ENCODE data around the gene GDI2.
A peak's percentile ranks its signal among the peaks of the same experiment; 100 is the strongest.

The GDI2 gene

DNA sequence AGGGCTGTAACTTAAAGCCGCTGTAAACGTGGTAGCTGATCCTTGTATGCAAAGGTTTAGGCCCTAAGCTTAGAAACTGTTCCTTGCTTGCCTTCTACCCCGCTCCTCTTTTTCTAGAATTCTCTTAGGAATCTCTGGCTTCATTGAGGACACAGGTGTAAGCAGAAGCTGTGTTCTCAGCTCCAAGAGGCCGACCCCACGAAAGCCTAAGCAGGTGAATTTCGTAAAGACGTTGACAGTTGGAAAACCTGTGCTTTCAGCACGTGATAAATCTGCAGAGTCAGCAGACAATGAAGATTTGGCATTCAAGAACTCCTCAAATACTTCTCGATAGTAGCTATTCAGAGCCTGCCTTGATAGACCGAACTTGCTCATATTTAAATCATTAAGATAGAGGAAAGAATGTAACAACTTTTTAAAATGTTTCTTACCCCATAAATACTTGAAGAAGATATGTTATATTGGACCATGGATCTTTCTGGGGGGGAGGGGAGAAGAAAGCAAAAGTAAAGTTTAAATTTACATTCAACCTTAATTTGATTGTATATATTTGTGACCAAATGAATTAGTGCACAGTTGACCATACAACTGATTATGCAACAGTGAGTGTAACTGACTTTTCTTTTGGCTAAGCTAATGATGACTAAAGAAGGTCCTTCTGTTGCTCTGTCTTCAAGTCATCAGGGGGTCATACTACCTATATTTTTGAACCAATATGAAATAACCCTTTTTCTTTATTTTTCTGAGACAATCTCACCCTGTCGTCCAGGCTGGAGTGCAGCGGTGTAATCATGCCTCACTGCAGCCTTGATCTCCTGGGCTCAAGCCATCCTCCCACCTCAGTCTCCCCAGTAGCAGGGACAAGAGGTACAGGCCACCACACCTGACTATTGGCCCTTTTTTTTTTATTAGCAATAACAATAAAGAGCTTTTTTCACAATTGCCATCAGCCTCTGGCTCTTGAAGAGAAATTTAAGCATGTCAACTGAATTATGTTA is 1.2 kb upstream of the GDI2 start:
- TF ChIP-seq, protein P1, sequence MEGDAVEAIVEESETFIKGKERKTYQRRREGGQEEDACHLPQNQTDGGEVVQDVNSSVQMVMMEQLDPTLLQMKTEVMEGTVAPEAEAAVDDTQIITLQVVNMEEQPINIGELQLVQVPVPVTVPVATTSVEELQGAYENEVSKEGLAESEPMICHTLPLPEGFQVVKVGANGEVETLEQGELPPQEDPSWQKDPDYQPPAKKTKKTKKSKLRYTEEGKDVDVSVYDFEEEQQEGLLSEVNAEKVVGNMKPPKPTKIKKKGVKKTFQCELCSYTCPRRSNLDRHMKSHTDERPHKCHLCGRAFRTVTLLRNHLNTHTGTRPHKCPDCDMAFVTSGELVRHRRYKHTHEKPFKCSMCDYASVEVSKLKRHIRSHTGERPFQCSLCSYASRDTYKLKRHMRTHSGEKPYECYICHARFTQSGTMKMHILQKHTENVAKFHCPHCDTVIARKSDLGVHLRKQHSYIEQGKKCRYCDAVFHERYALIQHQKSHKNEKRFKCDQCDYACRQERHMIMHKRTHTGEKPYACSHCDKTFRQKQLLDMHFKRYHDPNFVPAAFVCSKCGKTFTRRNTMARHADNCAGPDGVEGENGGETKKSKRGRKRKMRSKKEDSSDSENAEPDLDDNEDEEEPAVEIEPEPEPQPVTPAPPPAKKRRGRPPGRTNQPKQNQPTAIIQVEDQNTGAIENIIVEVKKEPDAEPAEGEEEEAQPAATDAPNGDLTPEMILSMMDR (IDR thresholded peaks at IDR 0.05; ENCODE audit: control extremely low read depth, extremely low read depth, low read depth, missing control alignments), result no peak
- DNase-seq (ENCODE audit: extremely low spot score), result no peak
- ChIA-PET CTCF (interaction anchor here (1.0 to 1.7 kb wide), 6 partner anchors 10 to 272 kb away, joined by 3 to 5 read pairs (median 3); no protein-coding TSS in a partner anchor), POLR2A (interaction anchor here (1.1 to 1.8 kb wide), 6 partner anchors 9 to 48 kb away, joined by 3 to 12 read pairs (median 4); no protein-coding TSS in a partner anchor)

DNA sequence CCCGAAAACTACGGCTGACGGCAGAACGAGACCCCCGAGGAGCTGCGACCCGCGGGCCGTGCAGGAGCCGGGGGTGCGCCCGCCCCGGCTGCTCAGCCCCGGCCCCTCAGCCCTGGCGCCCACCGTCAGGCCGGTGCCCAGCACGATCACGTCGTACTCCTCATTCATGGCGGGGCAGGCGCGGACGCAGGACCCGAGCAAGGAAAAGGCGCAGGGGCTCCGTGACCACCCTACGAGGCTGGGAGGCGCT is 218 bp downstream of the GDI2 start:
- POLR2A ChIA-PET, result interaction anchor here (0.6 to 1.8 kb wide), 9 partner anchors 8 to 169 kb away, joined by 3 to 12 read pairs (median 4); no protein-coding TSS in a partner anchor
- TF ChIP-seq, protein P1 (IDR thresholded peaks at IDR 0.05; ENCODE audit: control extremely low read depth, extremely low read depth, low read depth, missing control alignments), result no peak
- CTCF ChIA-PET, result interaction anchor here (0.9 to 1.7 kb wide), 5 partner anchors 9 to 273 kb away, joined by 3 to 5 read pairs (median 4); no protein-coding TSS in a partner anchor
- no peak for DNase-seq (ENCODE audit: extremely low spot score)

DNA sequence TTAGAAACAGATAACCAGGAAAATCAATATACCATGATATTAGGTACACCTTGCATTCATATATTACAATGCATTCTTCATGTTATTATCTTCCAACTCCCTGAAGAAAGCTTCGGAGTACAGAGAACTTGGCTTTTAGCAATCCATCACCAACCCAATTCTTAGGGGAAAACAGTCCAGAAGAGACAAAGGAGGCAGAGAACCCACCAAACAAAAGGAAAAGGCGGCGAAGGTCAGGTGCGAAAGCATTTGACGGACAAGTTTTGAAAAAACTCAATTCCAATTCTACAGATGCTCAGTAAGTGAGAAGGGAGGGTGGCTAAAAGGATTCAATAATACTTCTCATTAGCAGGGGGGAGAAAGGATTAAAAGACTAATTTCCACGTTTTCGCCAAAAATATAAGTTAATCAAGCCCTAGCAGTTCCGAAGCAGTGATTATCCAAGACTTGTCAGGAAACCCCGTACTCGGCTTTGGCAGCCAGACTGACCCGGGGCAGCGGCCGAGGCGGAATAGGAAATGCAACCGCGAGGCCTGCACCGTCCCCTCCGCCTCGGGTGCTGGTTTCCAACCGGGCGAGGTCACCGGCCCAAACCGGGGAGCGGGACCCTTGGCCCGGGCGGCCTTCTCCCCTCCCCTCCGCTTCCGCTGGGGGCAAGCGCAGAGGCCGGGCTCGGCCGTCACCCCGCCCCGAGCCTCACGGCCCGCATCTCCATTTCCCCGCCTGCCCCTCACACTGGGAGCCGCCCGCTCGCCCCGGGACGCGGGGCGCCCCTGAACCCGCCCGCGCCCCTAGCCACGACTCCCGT is 747 bp downstream of the GDI2 start:
- ChIA-PET POLR2A (interaction anchor here (1.8 kb wide), 1 partner anchor 28 kb away, joined by 12 read pairs; no protein-coding TSS in a partner anchor), CTCF (interaction anchor here (0.9 to 1.7 kb wide), 3 partner anchors 10 to 125 kb away, joined by 3 to 5 read pairs (median 4); no protein-coding TSS in a partner anchor)
- TF ChIP-seq, protein P1 (IDR thresholded peaks at IDR 0.05; ENCODE audit: control extremely low read depth, extremely low read depth, low read depth, missing control alignments), result no peak
- DNase-seq (ENCODE audit: extremely low spot score), result peak; percentile 50

DNA sequence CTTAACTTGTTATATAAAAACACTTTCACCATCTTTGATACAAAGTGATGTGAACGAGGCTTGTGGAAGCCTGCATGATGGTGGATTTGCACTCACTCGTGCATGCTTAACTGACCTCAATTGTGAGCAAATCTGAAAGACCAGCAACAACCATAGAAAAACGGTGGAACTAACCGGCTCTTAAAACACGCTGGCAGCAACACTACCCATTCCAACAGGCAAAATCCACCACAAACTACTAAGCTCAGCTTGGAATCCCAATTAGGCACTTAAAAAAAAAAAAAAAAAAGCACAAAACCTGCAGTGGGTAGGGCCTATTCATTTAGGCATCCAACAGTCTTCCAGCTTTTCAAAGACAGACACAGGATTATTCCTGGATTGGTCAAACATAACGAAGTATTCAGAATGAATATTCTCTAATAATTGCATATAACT is 1.8 kb downstream of the GDI2 start:
- TF ChIP-seq, protein P1 (IDR thresholded peaks at IDR 0.05; ENCODE audit: control extremely low read depth, extremely low read depth, low read depth, missing control alignments), result no peak
- ChIA-PET POLR2A (interaction anchor here (0.9 to 1.7 kb wide), 2 partner anchors 79 to 391 kb away, joined by 4 read pairs; partner anchors contain the start of genes ANKRD16 and FBH1), CTCF (interaction anchor here (0.9 to 4.1 kb wide), 6 partner anchors 29 to 83 kb away, joined by 3 to 18 read pairs (median 3); partner anchors contain the start of genes ANKRD16 and FBH1)
- no peak for DNase-seq (ENCODE audit: extremely low spot score)

DNA sequence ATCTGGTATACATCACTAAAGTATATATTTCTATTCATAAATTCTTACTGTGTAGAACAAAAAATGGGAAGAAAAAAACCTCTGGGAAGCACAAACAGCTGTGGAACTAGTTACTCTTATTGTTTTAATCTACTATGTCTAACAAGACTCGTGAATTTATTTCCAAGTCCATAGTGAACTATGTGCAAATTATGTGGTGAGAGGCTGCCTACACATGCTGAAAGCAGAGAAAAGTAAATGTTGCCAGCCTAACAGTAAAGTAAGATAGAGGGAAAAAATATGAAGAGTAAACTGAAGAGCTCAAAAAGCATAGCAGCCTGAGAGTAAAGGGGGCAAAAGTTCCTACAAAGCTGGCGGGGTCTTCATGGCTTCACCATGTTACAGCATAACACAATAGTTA is 3.0 kb downstream of the GDI2 start:
- ChIA-PET POLR2A (interaction anchor here (0.6 to 1.7 kb wide), 4 partner anchors 34 to 143 kb away, joined by 3 to 4 read pairs (median 4); partner anchors contain the start of genes ANKRD16 and FBH1), CTCF (interaction anchor here (0.9 to 4.1 kb wide), 7 partner anchors 13 to 84 kb away, joined by 3 to 18 read pairs (median 3); partner anchors contain the start of genes ANKRD16 and FBH1)
- no peak for DNase-seq (ENCODE audit: extremely low spot score)
- TF ChIP-seq, protein P1 (IDR thresholded peaks at IDR 0.05; ENCODE audit: control extremely low read depth, extremely low read depth, low read depth, missing control alignments), result no peak
